Ramos (cell line): Measurements from ENCODE around the gene ZNF71.

Source experiments
- in situ Hi-C: fragments of 300-500 bp; cut with MboI; formaldehyde crosslinking; loops from one replicate; pipeline ENCODE4 v1.14.3; 2022; ENCODE audit warnings: low sequenced_read_pairs; ENCODE audit not compliant: unreplicated experiment

The ZNF71 gene

DNA sequence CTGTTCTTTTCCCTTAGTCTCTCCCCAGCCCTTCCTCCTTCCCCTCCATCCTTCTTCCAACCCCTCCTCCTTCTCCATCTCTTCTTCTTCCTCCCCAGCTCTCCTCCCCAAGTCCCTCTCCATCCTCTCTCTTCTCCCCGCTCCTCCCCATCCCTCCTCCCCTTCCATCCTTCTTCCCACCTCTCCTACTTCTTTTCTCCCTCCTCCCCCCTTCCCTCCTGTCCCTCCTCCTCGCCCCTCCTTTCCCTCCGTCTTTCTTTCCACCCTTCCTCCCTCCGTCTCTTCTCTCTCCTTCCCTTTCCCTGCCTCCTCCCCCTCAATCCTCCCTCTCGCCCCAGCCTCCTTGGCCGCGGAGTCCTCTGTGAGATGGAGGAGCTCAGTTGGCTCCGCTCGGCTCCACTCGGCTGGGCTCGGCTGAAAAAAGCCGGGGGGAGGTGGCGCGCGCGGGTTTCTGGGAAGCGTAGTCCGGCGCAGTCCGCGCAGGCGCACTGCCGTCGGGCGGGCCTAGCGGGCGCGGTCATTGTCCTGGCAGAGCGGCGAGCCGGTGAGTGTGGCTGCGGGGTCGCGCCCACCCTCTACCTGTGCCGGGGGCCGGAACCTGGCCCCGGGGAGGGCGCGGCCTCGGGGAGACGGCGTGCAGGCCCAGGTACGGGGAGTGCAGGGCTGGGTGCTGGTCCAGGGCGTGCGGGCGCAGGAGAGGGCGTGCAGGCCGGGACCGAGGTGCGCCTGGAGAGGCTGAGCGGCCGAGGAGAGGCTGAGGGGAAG, at the start of gene ZNF71:
Gene ZNF71, plus strand, starts transcription at position 520 of the 765 bp plus-strand sequence. CDS start 6,257 bp downstream, outside the sequence.
- in situ Hi-C loops: no loop called here

- in situ Hi-C loops: no loop called here
These were observed 47.6 kb upstream of the ZNF71 start for GRCh38 chr19:56547535-56547934.

DNA sequence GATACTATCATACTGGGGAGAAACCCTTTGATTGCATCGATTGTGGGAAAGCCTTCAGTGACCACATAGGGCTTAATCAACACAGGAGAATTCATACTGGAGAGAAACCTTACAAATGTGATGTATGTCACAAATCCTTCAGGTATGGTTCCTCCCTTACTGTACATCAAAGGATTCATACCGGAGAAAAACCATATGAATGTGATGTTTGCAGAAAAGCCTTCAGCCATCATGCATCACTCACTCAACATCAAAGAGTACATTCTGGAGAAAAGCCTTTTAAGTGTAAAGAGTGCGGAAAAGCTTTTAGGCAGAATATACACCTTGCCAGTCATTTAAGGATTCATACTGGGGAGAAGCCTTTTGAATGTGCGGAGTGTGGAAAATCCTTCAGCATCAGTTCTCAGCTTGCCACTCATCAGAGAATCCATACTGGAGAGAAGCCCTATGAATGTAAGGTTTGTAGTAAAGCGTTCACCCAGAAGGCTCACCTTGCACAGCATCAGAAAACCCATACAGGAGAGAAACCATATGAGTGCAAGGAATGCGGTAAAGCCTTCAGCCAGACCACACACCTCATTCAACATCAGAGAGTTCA, 40.7 kb upstream of the ZNF71 start:
- in situ Hi-C loops: no loop called here

GRCh38 chr19:56562766-56563165, 32.3 kb upstream of the ZNF71 start:
- in situ Hi-C loops: no loop called here

GRCh38 chr19:56566904-56567273, 28.2 kb upstream of the ZNF71 start:
- in situ Hi-C loops: no loop called here

DNA sequence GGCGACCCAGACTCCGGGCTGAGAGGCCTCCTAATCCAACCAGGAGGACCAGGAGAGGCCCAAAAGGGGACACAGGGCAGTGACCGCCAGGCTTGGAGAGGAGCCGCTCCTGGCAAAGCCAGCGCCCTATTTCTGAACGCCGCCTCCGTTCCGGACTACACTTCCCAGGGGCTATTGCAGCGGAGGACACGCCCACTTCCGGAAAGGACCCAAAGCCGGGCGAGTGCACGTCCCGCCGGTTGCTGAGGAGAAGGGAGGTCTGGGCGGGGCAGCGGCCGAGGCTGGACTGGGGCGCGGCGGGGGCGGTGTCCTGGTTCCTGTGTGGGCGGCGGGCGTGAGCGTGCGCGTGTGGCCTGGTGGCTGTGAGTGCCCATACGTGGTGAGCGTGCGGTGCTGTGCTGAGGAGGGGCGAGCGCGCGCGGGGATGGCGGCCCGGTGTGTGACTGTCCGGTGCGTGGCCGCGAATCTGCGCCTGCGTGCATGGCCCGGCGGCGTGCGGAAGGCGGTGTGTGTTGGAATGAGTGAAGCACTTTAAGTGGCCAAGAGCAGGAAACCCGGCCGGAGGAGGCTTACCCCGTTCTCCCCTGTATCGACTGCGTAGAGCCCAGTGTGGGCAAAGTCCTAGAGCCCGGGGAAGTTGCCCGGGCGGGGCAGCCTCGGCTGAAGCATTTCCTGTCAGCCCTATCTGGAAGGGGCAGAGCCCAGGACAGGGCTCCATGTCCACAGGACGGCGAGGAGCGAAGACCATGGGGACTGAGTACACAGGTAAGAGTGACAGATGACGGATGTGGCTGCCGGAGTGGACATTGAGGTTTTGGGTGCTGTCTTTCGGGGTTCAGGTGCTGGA, 27.6 kb upstream of the ZNF71 start, which contains the start of gene ZNF470:
Gene ZNF470, plus strand, starts transcription at position 195 of the 847 bp plus-strand sequence. CDS start 2,844 bp downstream, outside the sequence.
- in situ Hi-C loops: no loop called here

DNA sequence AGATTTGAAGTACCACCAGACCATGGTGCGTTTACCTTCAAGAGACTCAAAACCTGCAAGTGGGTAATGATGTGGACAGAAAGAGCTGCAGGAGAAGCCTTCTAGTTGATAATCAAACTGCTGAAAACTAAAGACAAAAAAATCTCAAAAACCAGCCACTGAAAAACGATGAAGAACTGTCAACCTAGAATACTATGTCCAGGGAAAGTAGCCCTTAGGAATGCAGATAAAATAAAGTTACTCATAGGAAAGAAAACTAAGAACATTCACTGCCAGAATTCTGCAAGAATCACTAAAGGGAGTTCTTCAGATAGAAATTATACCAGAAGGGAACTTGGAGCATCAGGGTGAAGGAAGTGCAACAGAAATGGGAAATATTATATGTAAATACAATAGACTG, 22.5 kb upstream of the ZNF71 start:
- in situ Hi-C loops: no loop called here

DNA sequence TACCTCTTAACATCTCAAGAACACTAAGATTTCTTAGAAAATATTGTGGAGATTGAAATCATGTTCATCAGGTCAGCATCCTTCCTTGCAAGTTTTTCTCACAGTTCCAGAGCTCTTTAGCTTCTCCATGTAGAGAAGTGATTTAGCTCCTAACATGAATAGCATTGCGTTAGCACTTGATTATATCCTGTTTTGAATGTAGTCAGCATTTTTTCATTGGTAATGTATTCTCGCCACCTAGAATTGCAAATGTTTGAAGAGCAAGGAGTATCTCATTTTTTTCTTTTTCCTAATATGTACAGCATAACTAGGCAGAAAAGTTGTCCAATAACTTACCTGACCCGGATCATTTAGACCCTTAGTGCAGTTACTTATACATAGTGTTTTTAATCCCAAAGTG, 21.2 kb upstream of the ZNF71 start:
- in situ Hi-C loops: no loop called here

- in situ Hi-C loops: no loop called here
These were observed 17.1 kb upstream of the ZNF71 start for GRCh38 chr19:56577719-56578602.

- in situ Hi-C loops: no loop called here
These were observed 688 bp upstream of the ZNF71 start for GRCh38 chr19:56594446-56594782.

GRCh38 chr19:56595548-56595899, 422 bp downstream of the ZNF71 start:
- in situ Hi-C loops: no loop called here

GRCh38 chr19:56596676-56597075, 1.6 kb downstream of the ZNF71 start:
- in situ Hi-C loops: no loop called here

DNA sequence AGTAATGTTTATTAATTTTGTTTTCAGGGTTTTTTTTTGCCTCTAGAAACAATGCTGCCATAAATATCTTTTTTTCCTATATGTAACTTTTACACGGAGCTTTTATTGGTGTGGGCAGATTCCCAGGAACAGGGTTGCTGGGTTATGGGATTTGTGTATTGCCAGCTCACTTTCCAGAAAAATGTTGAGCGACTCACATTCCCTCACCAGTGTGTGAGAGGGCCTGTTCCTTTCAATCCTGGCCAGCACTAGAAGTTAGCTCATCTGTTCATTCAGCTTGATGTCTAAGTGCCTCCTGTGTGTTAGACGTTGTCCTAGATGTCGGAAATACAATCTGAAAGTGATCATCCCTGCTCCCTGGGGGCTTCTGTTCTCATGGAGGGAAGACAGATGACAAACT, 2.6 kb downstream of the ZNF71 start:
- in situ Hi-C loops: no loop called here

DNA sequence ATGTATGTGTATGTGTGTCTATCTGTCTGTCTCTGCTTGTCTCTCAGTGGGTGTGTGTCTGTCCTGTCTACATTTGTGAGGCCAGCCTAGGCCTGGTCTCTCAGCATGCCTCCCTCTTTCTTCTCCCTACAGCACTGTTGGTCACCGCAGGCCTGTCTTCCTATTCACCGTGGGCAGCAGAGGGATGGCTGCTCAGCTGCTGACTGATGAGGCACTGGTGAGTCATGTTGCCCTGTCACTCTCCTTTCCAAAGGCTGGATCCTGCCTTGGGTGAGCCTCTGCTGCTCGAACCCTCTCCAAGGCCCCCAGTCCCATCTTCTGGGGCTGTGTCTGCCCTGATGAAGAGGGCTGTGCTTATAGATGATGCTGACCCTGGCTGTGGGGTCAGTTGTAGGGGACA, 6.3 kb downstream of the ZNF71 start:
- in situ Hi-C loops: no loop called here

- in situ Hi-C loops: no loop called here
These were observed 8.7 kb downstream of the ZNF71 start for GRCh38 chr19:56603829-56604228.

GRCh38 chr19:56608274-56608964, 13.3 kb downstream of the ZNF71 start:
- in situ Hi-C loops: no loop called here

DNA sequence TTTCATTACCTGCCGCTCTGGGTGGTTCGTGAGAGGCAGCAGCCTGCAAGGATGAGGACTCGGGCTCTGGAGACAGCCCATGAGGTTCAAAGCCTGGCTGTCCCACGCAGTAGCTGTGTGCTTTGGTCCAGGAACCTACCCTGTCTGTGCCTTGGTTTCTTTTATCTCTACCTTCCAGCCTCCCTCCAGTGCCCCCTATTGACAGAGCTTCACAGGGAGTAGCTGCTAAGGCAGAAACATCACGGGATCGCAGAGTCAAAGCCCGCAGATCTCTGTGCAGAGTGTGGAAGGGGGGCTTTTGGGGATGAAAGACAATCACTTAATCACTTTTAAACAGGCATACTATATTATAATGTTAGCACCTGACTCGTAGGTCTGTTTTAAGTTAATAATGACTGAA, 16.2 kb downstream of the ZNF71 start:
- in situ Hi-C loops: no loop called here

DNA sequence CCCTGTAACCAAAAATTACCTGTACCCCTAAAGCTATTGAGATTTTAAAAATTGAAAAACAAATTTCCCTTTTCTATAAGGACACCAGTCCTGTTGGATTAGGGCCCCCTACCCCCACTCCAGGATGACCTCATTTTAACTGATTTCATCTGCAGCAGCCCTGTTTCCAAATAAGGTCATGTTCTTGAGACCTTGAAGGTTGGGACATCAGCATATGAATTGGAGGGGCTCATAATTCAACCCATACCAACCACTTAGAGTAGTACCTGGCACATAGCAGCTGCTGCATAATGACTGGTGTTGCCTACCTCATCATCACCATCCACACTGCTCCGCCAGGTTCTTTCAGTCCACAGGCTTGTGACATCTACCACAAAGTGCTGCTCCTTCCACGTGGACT, 17.6 kb downstream of the ZNF71 start:
- in situ Hi-C loops: no loop called here

DNA sequence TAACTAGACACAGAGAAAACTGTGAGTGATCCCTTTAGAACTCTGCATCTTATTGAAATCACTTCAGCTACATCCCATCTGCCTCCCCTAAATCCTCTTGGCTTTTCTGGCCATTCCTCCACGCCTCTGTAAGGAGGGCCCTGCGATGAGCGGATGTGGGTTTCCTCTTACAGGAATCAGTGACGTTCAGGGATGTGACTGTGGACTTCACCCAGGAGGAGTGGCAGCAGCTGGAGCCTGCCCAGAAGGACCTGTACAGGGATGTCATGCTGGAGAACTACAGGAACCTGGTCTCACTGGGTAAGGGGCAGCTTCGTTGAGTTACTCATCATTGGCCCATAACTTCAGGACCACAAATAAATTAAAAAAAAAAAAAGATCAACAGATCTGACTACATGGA, 18.5 kb downstream of the ZNF71 start:
- in situ Hi-C loops: no loop called here

DNA sequence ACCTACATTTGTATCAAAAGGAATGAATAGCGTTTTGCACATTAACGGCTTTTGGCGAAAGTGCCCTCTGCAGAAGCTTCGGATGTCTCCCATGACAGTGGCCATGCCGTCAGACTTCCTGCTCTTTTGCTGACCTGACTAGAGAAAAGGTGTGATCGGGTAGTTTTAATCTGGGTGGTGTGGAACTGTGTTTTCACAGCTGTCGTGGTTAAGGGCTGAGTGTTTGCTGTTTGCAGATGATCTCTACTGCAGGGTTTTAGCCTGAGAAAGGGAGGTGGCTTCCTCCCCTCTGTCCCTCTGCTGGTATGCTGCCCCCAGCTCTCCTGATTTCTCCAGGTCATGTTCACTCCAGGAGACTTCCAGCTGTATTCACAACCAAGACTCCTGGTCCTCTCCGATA, 22.4 kb downstream of the ZNF71 start:
- in situ Hi-C loops: no loop called here
